Breast epithelium (tissue), 4 donors: ENCODE data around the gene IQGAP2. TPM values are rescaled to one million over a fixed set of nuclear protein-coding genes. Genes with fewer than 3 reads are reported as not detected.

Experiments used
- DNase-seq, 2 donors: peaks; one replicate each; pipeline ENCODE4 v3.0.0-alpha.2; 2019; ENCODE audit warnings: low spot score in 2 of 2
- H3K27ac ChIP-seq, 2 donors: fragments of 200-600 bp; sonication (generic) in 1 of 2; one replicate each; pipeline ENCODE4 v1.5.1; 2016 to 2019; ENCODE audit warnings: mild to moderate bottlenecking in 1 of 2
- H3K27me3 ChIP-seq, 2 donors: fragments of 200-600 bp; sonication (generic) in 1 of 2; one replicate each; pipeline versions ENCODE4 v1.5.1 to v1.6.0; 2017 to 2019; ENCODE audit warnings: control low read depth in 1 of 2, mild to moderate bottlenecking in 1 of 2
- H3K36me3 ChIP-seq: fragments of 200-600 bp; one replicate; pipeline ENCODE4 v1.5.1; 2019
- H3K4me1 ChIP-seq, 2 donors: fragments of 200-600 bp; sonication (generic); one replicate each; pipeline ENCODE4 v1.5.1; 2016 to 2019; ENCODE audit warnings: control low read depth in 1 of 2
- H3K4me3 ChIP-seq, 3 donors: fragments of 200-600 bp; sonication (generic); 1 replicate in 2 of 3; 2 replicates in 1 of 3; pipeline ENCODE4 v1.5.1; 2016 to 2019; ENCODE audit warnings: mild to moderate bottlenecking in 3 of 3, moderate library complexity in 2 of 3
- H3K9me3 ChIP-seq, 2 donors: fragments of 200-600 bp; sonication (generic) in 1 of 2; one replicate each; pipeline ENCODE4 v1.5.1; 2016 to 2019; ENCODE audit warnings: control low read depth in 1 of 2
- CTCF ChIP-seq, 3 donors: fragments of 450-650 bp; IDR thresholded peaks; one replicate each; pipeline ENCODE4 v1.5.1; 2016 to 2017; ENCODE audit warnings: antibody characterized with exemption in 3 of 3, mild to moderate bottlenecking in 3 of 3, moderate library complexity in 3 of 3
- POLR2A ChIP-seq: fragments of 450-650 bp; IDR thresholded peaks from one replicate; pipeline ENCODE4 v1.6.1; 2016; ENCODE audit warnings: antibody characterized with exemption, mild to moderate bottlenecking, moderate library complexity
- POLR2AphosphoS5 ChIP-seq, 3 donors: sonication (generic); formaldehyde crosslinking; IDR thresholded peaks; one replicate each; pipeline ENCODE4 v1.6.1; 2017; ENCODE audit warnings: antibody characterized with exemption in 3 of 3
- intact Hi-C: fragments of 100-400 bp; cut with DNase I; formaldehyde crosslinking; loops from one replicate; pipeline ENCODE4 v1.15.1; 2023; ENCODE audit warnings: low total_unique reads
- total RNA-seq, 3 donors: library from RNA; depleted of rRNA; stranded (reverse); fragments of >200 nt; gene quantifications; one replicate each; pipeline ENCODE4 v1.1.0, GENCODE V29; 2016

Gene IQGAP2
- total RNA-seq, 3 donors from 2014 or later = 31.7 to 70.2 (median 44.6) TPM

GRCh38 chr5:76473009-76473336, 69.9 kb downstream of the IQGAP2 start:
- Histone ChIP-seq H3K4me1 (no peaks in the 10 kb centered on the region), H3K36me3 (no peaks in the 10 kb centered on the region), H3K27me3 (no peaks in the 10 kb centered on the region), H3K9me3 (no peaks in the 10 kb centered on the region), H3K4me3 (no peak overlapping the region), H3K27ac (no peak overlapping the region)
- intact Hi-C loops = no loop called here
- TF ChIP-seq POLR2A (no peak), POLR2AphosphoS5 (IDR thresholded peaks at IDR 0.05) (no peak), CTCF (IDR thresholded peaks at IDR 0.05) (no peak)
- no peak for DNase-seq

- TF ChIP-seq POLR2AphosphoS5 (IDR thresholded peaks at IDR 0.05) = no peak
- Histone ChIP-seq H3K4me1 (no peaks in the 10 kb centered on the region), H3K4me3 (no peak overlapping the region), H3K27ac (no peak overlapping the region), H3K9me3 (no peaks in the 10 kb centered on the region), H3K36me3 (no peaks in the 10 kb centered on the region), H3K27me3 (no peaks in the 10 kb centered on the region)
- DNase-seq = no peak
- intact Hi-C loops = no loop called here
Measured at GRCh38 chr5:76473661-76474060, 70.6 kb downstream of the IQGAP2 start.

- Histone ChIP-seq H3K27me3 (no peaks in the 10 kb centered on the region), H3K36me3 (no peaks in the 10 kb centered on the region), H3K9me3 (no peaks in the 10 kb centered on the region), H3K27ac (no peak overlapping the region), H3K4me1 (no peaks in the 10 kb centered on the region), H3K4me3 (no peak overlapping the region)
- TF ChIP-seq POLR2AphosphoS5 (IDR thresholded peaks at IDR 0.05) = no peak
- no peak for TF ChIP-seq POLR2A
- TF ChIP-seq CTCF (IDR thresholded peaks at IDR 0.05) = no peak
- DNase-seq = no peak
- intact Hi-C loops = no loop called here
Measured at GRCh38 chr5:76474377-76474776, 71.3 kb downstream of the IQGAP2 start.

GRCh38 chr5:76475385-76475784, 72.3 kb downstream of the IQGAP2 start:
- Histone ChIP-seq H3K4me3 (no peak overlapping the region), H3K27ac (no peak overlapping the region), H3K9me3 (no peaks in the 10 kb centered on the region), H3K36me3 (no peaks in the 10 kb centered on the region), H3K4me1 (no peaks in the 10 kb centered on the region), H3K27me3 (no peaks in the 10 kb centered on the region)
- TF ChIP-seq POLR2AphosphoS5 (IDR thresholded peaks at IDR 0.05) = no peak
- no peak for TF ChIP-seq POLR2A
- TF ChIP-seq CTCF (IDR thresholded peaks at IDR 0.05) = no peak
- intact Hi-C loops = no loop called here
- DNase-seq = no peak

- Histone ChIP-seq H3K27me3 (no peaks in the 10 kb centered on the region), H3K9me3 (no peaks in the 10 kb centered on the region), H3K4me1 (no peaks in the 10 kb centered on the region), H3K27ac (no peak overlapping the region), H3K36me3 (no peaks in the 10 kb centered on the region), H3K4me3 (no peak overlapping the region)
- intact Hi-C loops = no loop called here
- TF ChIP-seq POLR2A (no peak), POLR2AphosphoS5 (IDR thresholded peaks at IDR 0.05) (no peak), CTCF (IDR thresholded peaks at IDR 0.05) (no peak)
- DNase-seq = no peak
Measured at GRCh38 chr5:76475936-76476335, 72.9 kb downstream of the IQGAP2 start.

GRCh38 chr5:76476474-76477038, 73.5 kb downstream of the IQGAP2 start:
- no peak overlapping the region for H3K27ac ChIP-seq
- TF ChIP-seq POLR2AphosphoS5 (IDR thresholded peaks at IDR 0.05) = no peak
- no peak for TF ChIP-seq CTCF (IDR thresholded peaks at IDR 0.05)
- TF ChIP-seq POLR2A = no peak
- H3K4me1 ChIP-seq = no peaks in the 10 kb centered on the region
- no peak for DNase-seq
- H3K27me3 ChIP-seq = no peaks in the 10 kb centered on the region
- H3K36me3 ChIP-seq = no peaks in the 10 kb centered on the region
- H3K9me3 ChIP-seq = no peaks in the 10 kb centered on the region
- intact Hi-C loops = no loop called here
- no peak overlapping the region for H3K4me3 ChIP-seq
